ENCODE measurements around the gene NPTX1. TPM values are rescaled to one million over a fixed set of nuclear protein-coding genes. Genes with fewer than 3 reads are reported as not detected.

The NPTX1 gene
- total and polyA plus RNA-seq, 2 donors (not counting 1 experiment from before 2014, with no cell fraction given) = 0.07 to 0.57 TPM

- ATAC-seq (ENCODE audit: low read depth) (no peak), DNase-seq (no peak)
- 87% methylated on average over 4 of the region's 4 CpGs for WGBS (ENCODE audit: insufficient coverage)
- no peak overlapping the region for H3K4me3 ChIP-seq (ENCODE audit: control extremely low read depth in 1 of 5, extremely low read depth in 1 of 5, insufficient read depth in 1 of 5, low read depth in 2 of 5, low read length in 4 of 5)
- H3K27me3 Mint-ChIP-seq = peaks cover 9% of the 10 kb centered on the region
- no peaks in the 10 kb centered on the region for H4K20me1 ChIP-seq (ENCODE audit: control insufficient read depth, insufficient read depth, low read length, poor library complexity, severe bottlenecking)
- H3K4me3 Mint-ChIP-seq = no peak overlapping the region
- H2AFZ ChIP-seq (ENCODE audit: insufficient read depth, low read depth, low read length, poor library complexity, severe bottlenecking) = no peak overlapping the region
- ChIA-PET CTCF (no interaction called here), POLR2A (interaction anchor here (0.6 kb wide), 1 partner anchor 709 kb away, joined by 5 read pairs; no protein-coding TSS in a partner anchor)
- H3K9ac ChIP-seq (ENCODE audit: low read length) = no peak overlapping the region
- no peak for TF ChIP-seq CTCF (IDR thresholded peaks at IDR 0.05)
- TF ChIP-seq EZH2 (IDR thresholded peaks at IDR 0.05; ENCODE audit: borderline replicate concordance, insufficient read depth, low read depth, low read length, poor library complexity, severe bottlenecking) = no peak
- H3K9me3 Mint-ChIP-seq (ENCODE audit: insufficient read depth) = no peaks in the 10 kb centered on the region
- no peaks in the 10 kb centered on the region for H3K27me3 ChIP-seq (replicated peaks in 1 of 4; ENCODE audit: control extremely low read depth in 1 of 4, control insufficient read depth in 3 of 4, insufficient read depth in 4 of 4, low read length in 3 of 4)
- no peak overlapping the region for H3K27ac Mint-ChIP-seq
- no peak overlapping the region for H3K4me2 ChIP-seq (replicated peaks; ENCODE audit: low read depth, low read length, poor library complexity, severe bottlenecking)
- H3K4me1 Mint-ChIP-seq = no peaks in the 10 kb centered on the region
- H3K9me3 ChIP-seq (ENCODE audit: control extremely low read depth in 1 of 3, control insufficient read depth in 2 of 3, insufficient read depth in 1 of 3, low read length in 2 of 3) = peaks cover 0 to 3% (median 0%) of the 10 kb centered on the region in 3 donors
- H3K36me3 ChIP-seq (replicated peaks in 1 of 2; ENCODE audit: control extremely low read depth in 1 of 2, control insufficient read depth in 1 of 2, extremely low read depth in 1 of 2, insufficient read depth in 2 of 2, low read length in 1 of 2) = no peaks in the 10 kb centered on the region
- H3K79me2 ChIP-seq (ENCODE audit: control insufficient read depth, insufficient read depth, low read length) = no peaks in the 10 kb centered on the region
- no peak overlapping the region for H3K27ac ChIP-seq (ENCODE audit: low read length in 2 of 2)
- H3K4me1 ChIP-seq (ENCODE audit: control insufficient read depth in 2 of 2, insufficient read depth in 2 of 2, low read length in 2 of 2) = no peaks in the 10 kb centered on the region
- intact Hi-C loops (cut with micrococcal nuclease) = no loop called here
These were observed 28.6 kb downstream of the NPTX1 start for GRCh38 chr17:80447790-80448189.

DNA sequence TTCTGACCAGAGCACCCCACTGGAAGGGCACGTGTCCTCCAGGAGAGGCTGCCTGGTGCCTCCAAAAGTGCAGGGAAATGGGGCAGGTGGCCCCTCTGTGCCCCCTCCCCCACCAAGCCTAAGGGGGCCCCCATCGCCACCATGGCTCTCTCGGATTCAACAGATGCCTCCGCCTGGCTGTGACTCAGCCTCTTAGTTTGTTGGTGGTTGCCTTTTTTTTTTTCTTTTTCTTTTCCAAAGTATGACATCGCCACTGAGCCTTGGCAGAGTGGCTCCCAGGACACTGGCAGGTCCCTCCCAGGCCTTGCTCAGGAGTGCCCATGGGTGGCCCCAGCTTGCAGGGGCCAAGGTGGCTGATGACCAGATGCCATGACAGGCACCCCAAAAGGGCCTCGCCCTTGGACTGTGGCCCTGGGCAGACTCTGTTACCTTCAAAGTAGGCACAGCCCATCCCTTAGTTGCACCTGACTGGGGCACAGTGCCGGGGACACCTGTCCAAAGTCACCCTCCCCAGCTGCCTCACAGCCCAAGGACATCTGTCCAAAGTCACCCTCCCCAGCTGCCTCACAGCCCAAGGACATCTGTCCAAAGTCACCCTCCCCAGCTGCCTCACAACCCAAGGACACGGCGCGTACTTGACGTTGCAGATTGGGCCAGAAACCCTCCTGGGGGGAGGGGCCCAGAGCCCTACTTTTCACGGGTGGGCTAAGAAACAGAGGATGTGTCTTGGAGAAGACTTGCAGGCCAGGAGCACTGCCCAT is 29.6 kb downstream of the NPTX1 start:
- no peak for ATAC-seq (ENCODE audit: low read depth)
- Histone ChIP-seq H3K27ac (ENCODE audit: low read length in 2 of 2) (no peak overlapping the region), H3K9ac (ENCODE audit: low read length) (no peak overlapping the region), H3K9me3 (ENCODE audit: control extremely low read depth in 1 of 3, control insufficient read depth in 2 of 3, insufficient read depth in 1 of 3, low read length in 2 of 3) (peaks cover 0 to 3% (median 0%) of the 10 kb centered on the region in 3 donors), H4K20me1 (ENCODE audit: control insufficient read depth, insufficient read depth, low read length, poor library complexity, severe bottlenecking) (no peaks in the 10 kb centered on the region), H3K4me2 (replicated peaks; ENCODE audit: low read depth, low read length, poor library complexity, severe bottlenecking) (no peak overlapping the region), H3K27me3 (replicated peaks in 1 of 4; ENCODE audit: control extremely low read depth in 1 of 4, control insufficient read depth in 3 of 4, insufficient read depth in 4 of 4, low read length in 3 of 4) (no peaks in the 10 kb centered on the region), H3K36me3 (replicated peaks in 1 of 2; ENCODE audit: control extremely low read depth in 1 of 2, control insufficient read depth in 1 of 2, extremely low read depth in 1 of 2, insufficient read depth in 2 of 2, low read length in 1 of 2) (no peaks in the 10 kb centered on the region), H2AFZ (ENCODE audit: insufficient read depth, low read depth, low read length, poor library complexity, severe bottlenecking) (no peak overlapping the region), H3K79me2 (ENCODE audit: control insufficient read depth, insufficient read depth, low read length) (no peaks in the 10 kb centered on the region), H3K4me3 (ENCODE audit: control extremely low read depth in 1 of 5, extremely low read depth in 1 of 5, insufficient read depth in 1 of 5, low read depth in 2 of 5, low read length in 4 of 5) (no peak overlapping the region), H3K4me1 (ENCODE audit: control insufficient read depth in 2 of 2, insufficient read depth in 2 of 2, low read length in 2 of 2) (no peaks in the 10 kb centered on the region)
- CTCF ChIA-PET = no interaction called here
- H3K4me1 Mint-ChIP-seq = no peaks in the 10 kb centered on the region
- 94% methylated on average over 6 of the region's 12 CpGs for WGBS (ENCODE audit: insufficient coverage)
- no peaks in the 10 kb centered on the region for H3K9me3 Mint-ChIP-seq (ENCODE audit: insufficient read depth)
- POLR2A ChIA-PET = no interaction called here
- intact Hi-C loops (cut with micrococcal nuclease) = no loop called here
- no peak for DNase-seq
- no peak overlapping the region for H3K27ac Mint-ChIP-seq
- TF ChIP-seq CTCF (IDR thresholded peaks at IDR 0.05) (no peak), EZH2 (IDR thresholded peaks at IDR 0.05; ENCODE audit: borderline replicate concordance, insufficient read depth, low read depth, low read length, poor library complexity, severe bottlenecking) (no peak)
- no peak overlapping the region for H3K4me3 Mint-ChIP-seq
- peaks cover 14% of the 10 kb centered on the region for H3K27me3 Mint-ChIP-seq
